Natural killer cell (primary cell): ENCODE data around the gene C2orf78. TPM values are rescaled to one million over a fixed set of nuclear protein-coding genes. Genes with fewer than 3 reads are reported as not detected.

Experiments
- ATAC-seq, 3 donors: fragments of 150-1000 bp in 2 of 3; fragments of 200-7000 bp in 1 of 3; cut with Tn5 transposase; 1 replicate in 1 of 3; 2 replicates in 2 of 3; pipeline ENCODE4 v1.10.0; 2021; ENCODE audit warnings: mild to moderate bottlenecking in 2 of 3, moderate library complexity in 2 of 3
- DNase-seq, 2 donors: peaks; one replicate each; pipeline versions ENCODE4 v3.0.0 to v3.0.0-alpha.2; 2013 to 2021; ENCODE audit warnings: mixed read lengths in 1 of 2
- H3K27ac ChIP-seq: one replicate; pipeline ENCODE4 v1.5.1; 2013; ENCODE audit warnings: mild to moderate bottlenecking, low read length
- H3K27me3 ChIP-seq: one replicate; pipeline ENCODE4 v1.6.1; 2013; ENCODE audit warnings: low read length; ENCODE audit not compliant: control insufficient read depth, insufficient read depth
- H3K36me3 ChIP-seq: one replicate; pipeline ENCODE4 v1.6.1; 2013; ENCODE audit warnings: low read length; ENCODE audit not compliant: control insufficient read depth, insufficient read depth
- H3K4me1 ChIP-seq: one replicate; pipeline ENCODE4 v1.6.1; 2013; ENCODE audit warnings: low read length; ENCODE audit not compliant: control insufficient read depth, insufficient read depth
- H3K4me3 ChIP-seq: one replicate; pipeline ENCODE4 v1.5.1; 2013; ENCODE audit warnings: low read length
- H3K9me3 ChIP-seq: one replicate; pipeline ENCODE4 v1.6.1; 2013; ENCODE audit warnings: low read length; ENCODE audit not compliant: control insufficient read depth, insufficient read depth
- H3K27ac Mint-ChIP-seq, 2 donors: one replicate each; pipeline ENCODE4 v1.8.0; 2022; ENCODE audit warnings: mild to moderate bottlenecking in 2 of 2, mixed read lengths in 2 of 2, moderate library complexity in 1 of 2
- H3K27me3 Mint-ChIP-seq, 2 donors: one replicate each; pipeline ENCODE4 v1.8.0; 2022; ENCODE audit warnings: low read depth in 2 of 2, mixed read lengths in 2 of 2
- H3K36me3 Mint-ChIP-seq: one replicate; pipeline ENCODE4 v1.8.0; 2022; ENCODE audit warnings: mixed read lengths
- H3K4me1 Mint-ChIP-seq, 2 donors: one replicate each; pipeline ENCODE4 v1.8.0; 2022; ENCODE audit warnings: mixed read lengths in 2 of 2
- H3K4me3 Mint-ChIP-seq: one replicate; pipeline ENCODE4 v1.8.0; 2022; ENCODE audit warnings: mild to moderate bottlenecking, moderate library complexity, mixed read lengths
- H3K9me3 Mint-ChIP-seq, 2 donors: one replicate each; pipeline ENCODE4 v1.8.0; 2022; ENCODE audit warnings: mixed read lengths in 2 of 2
- CTCF ChIP-seq: fragments of 200-600 bp; IDR thresholded peaks from one replicate; pipeline ENCODE4 v1.8.0; 2022; ENCODE audit warnings: antibody characterized with exemption
- WGBS: methylation state at CpG from one replicate; pipeline ENCODE4 v1.1.7; 2013; ENCODE audit warnings: missing lambda C conversion rate; ENCODE audit not compliant: insufficient coverage; 5-methylcytosine and 5-hydroxymethylcytosine counted together
- intact Hi-C: fragments of 100-400 bp; cut with micrococcal nuclease; formaldehyde crosslinking; loops from one replicate; pipeline ENCODE4 v1.14.2; 2022
- total RNA-seq, 4 donors: library from RNA; stranded (reverse); fragments of 120-200 nt in 1 of 4; gene quantifications; one replicate each; pipeline versions ENCODE4 v1.2.3 to v1.2.4, GENCODE V29; 2013 to 2022

Gene C2orf78
- total RNA-seq, 3 donors from 2014 or later (not counting 1 experiment from before 2014, with no cell fraction given), result not detected

GRCh38 chr2:73811878-73812277, 27.9 kb downstream of the C2orf78 start:
- TF ChIP-seq CTCF, result no peak
- H3K4me3 Mint-ChIP-seq, result no peak overlapping the region
- Histone ChIP-seq H3K4me3 (no peak overlapping the region), H3K27me3 (no peaks in the 10 kb centered on the region), H3K36me3 (no peaks in the 10 kb centered on the region), H3K27ac (no peak overlapping the region), H3K4me1 (no peaks in the 10 kb centered on the region), H3K9me3 (no peaks in the 10 kb centered on the region)
- H3K27ac Mint-ChIP-seq, result no peak overlapping the region
- H3K36me3 Mint-ChIP-seq, result no peaks in the 10 kb centered on the region
- H3K4me1 Mint-ChIP-seq, result no peaks in the 10 kb centered on the region
- no peaks in the 10 kb centered on the region for H3K9me3 Mint-ChIP-seq
- no peak for DNase-seq
- intact Hi-C loops, result no loop called here
- no peak for ATAC-seq
- peaks cover 8 to 30% of the 10 kb centered on the region in 2 donors for H3K27me3 Mint-ChIP-seq

DNA sequence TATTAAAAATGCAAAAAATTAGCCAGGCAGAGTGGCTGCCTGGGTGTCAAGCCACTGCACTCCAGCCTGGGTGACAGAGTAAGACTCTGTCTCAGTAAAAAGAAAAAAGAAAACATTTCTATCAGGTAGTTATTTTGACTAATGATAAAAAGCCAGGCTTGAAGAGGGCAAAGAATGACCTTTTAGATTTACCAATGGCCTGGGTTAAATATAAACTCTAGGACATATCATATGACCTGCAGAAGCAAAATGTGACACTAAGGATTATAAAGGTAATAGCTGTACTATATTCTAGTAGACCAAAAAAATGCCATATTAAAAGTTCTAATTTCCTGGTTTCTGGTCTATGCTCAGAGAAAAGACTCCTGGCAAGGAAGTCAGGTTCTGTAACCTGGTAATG, 28.7 kb downstream of the C2orf78 start:
- intact Hi-C loops, result no loop called here
- no peaks in the 10 kb centered on the region for H3K36me3 ChIP-seq
- H3K27me3 ChIP-seq, result no peaks in the 10 kb centered on the region
- no peak overlapping the region for H3K27ac Mint-ChIP-seq
- no peak for TF ChIP-seq CTCF
- no peak overlapping the region for H3K27ac ChIP-seq
- peaks cover 12 to 30% of the 10 kb centered on the region in 2 donors for H3K27me3 Mint-ChIP-seq
- no peak overlapping the region for H3K4me3 ChIP-seq
- no peak overlapping the region for H3K4me3 Mint-ChIP-seq
- no peaks in the 10 kb centered on the region for H3K4me1 Mint-ChIP-seq
- no peaks in the 10 kb centered on the region for H3K9me3 Mint-ChIP-seq
- no peaks in the 10 kb centered on the region for H3K36me3 Mint-ChIP-seq
- no peaks in the 10 kb centered on the region for H3K9me3 ChIP-seq
- no peak for ATAC-seq
- no peaks in the 10 kb centered on the region for H3K4me1 ChIP-seq
- no peak for DNase-seq

- Histone ChIP-seq H3K9me3 (no peaks in the 10 kb centered on the region), H3K4me1 (no peaks in the 10 kb centered on the region), H3K4me3 (no peak overlapping the region), H3K27ac (no peak overlapping the region), H3K27me3 (no peaks in the 10 kb centered on the region), H3K36me3 (no peaks in the 10 kb centered on the region)
- Mint-ChIP-seq H3K27ac (no peak overlapping the region), H3K27me3 (peaks cover 12 to 39% of the 10 kb centered on the region in 2 donors), H3K9me3 (no peaks in the 10 kb centered on the region), H3K4me3 (no peak overlapping the region), H3K36me3 (no peaks in the 10 kb centered on the region), H3K4me1 (no peaks in the 10 kb centered on the region)
- intact Hi-C loops, result no loop called here
- TF ChIP-seq CTCF, result no peak
- WGBS, result 94% methylated on average over 13 of the region's 18 CpGs
- ATAC-seq, result no peak
- DNase-seq, result no peak
These were observed 34.3 kb downstream of the C2orf78 start for GRCh38 chr2:73818296-73818695.

DNA sequence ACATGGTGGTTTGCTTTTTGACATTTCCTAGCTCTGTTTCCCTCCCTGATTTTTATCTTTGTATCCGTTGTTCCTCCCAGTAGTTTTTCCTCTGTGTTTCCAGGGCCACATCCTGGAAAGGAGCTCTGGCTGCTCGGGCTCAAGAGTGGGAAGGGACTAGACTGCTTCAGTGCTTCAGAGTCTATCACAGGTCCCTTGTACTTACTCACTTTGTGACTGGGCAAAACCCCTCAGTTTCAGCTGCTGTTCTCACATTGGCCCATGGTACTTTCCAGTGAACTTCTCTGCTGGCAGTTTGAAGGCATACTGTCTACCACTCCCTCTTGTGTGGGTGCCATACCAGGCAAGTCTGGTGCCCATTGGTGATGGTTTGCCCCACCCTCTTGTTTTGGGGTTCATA, 37.2 kb downstream of the C2orf78 start:
- Mint-ChIP-seq H3K9me3 (no peaks in the 10 kb centered on the region), H3K4me3 (no peak overlapping the region), H3K36me3 (no peaks in the 10 kb centered on the region), H3K27ac (no peak overlapping the region), H3K27me3 (peaks cover 4 to 19% of the 10 kb centered on the region in 2 donors), H3K4me1 (peaks cover 0 to 4% of the 10 kb centered on the region in 2 donors)
- no peaks in the 10 kb centered on the region for H3K4me1 ChIP-seq
- intact Hi-C loops, result no loop called here
- no peak overlapping the region for H3K4me3 ChIP-seq
- no peaks in the 10 kb centered on the region for H3K27me3 ChIP-seq
- no peak overlapping the region for H3K27ac ChIP-seq
- DNase-seq (no peak), ATAC-seq (peak in 1 of 3 donors; percentile 45)
- H3K36me3 ChIP-seq, result no peaks in the 10 kb centered on the region
- H3K9me3 ChIP-seq, result no peaks in the 10 kb centered on the region
- TF ChIP-seq CTCF, result no peak
- WGBS, result 6% methylated on average over 2 of the region's 2 CpGs
